ENCODE data around the gene RRAGD.

GRCh38 chr6:89355511-89356194 lies 56.4 kb downstream of the RRAGD start:
- TF ChIP-seq POLR2AphosphoS5 (IDR thresholded peaks at IDR 0.05; ENCODE audit: low read depth, low read length), result no peak
- no peak for TF ChIP-seq JUND (IDR thresholded peaks at IDR 0.05)
- TF ChIP-seq CTCF (IDR thresholded peaks at IDR 0.05), result no peak
- TF ChIP-seq REST (IDR thresholded peaks at IDR 0.05; ENCODE audit: low read depth, low read length), result no peak
